GM18909 (cell line): ENCODE measurements around the gene SP9.

Source experiments
- ATAC-seq: cut with Tn5 transposase; IDR thresholded peaks from one replicate; pipeline ENCODE4 v1.9.1; 2021; ENCODE audit warnings: mild to moderate bottlenecking; ENCODE audit not compliant: unreplicated experiment, poor library complexity

The SP9 gene

DNA sequence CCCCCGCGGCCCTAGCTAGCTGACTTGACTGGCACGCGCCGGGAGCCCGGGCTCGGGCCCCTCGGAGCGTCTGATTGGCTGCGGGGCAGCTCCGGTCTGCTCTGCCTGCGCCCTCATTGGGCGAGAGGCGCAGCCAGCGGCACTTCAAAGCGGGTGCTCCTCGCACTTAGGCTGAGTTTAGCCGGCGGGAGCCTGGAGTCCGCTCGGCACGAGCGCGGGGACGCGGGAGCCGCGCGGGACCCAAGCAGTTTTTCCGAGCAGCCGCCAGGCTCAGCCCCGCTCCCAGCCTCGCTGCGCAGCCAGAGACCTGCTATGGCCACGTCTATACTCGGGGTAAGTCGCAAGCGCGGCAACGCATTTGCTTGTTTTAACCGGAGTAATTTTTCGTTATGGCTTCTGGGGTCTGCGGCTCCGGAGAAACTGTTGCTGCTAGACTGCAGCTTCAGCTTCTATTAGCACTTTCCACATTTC is at the start of gene SP9:
Gene SP9, plus strand, starts transcription at position 174 of the 471 bp plus-strand sequence. Its CDS starts 139 bp downstream, at position 313.
- no peak for ATAC-seq

- no peak for ATAC-seq
Measured at GRCh38 chr2:174286172-174286571, 48.6 kb upstream of the SP9 start.

- no peak for ATAC-seq
Measured at GRCh38 chr2:174292908-174293307, 41.8 kb upstream of the SP9 start.

DNA sequence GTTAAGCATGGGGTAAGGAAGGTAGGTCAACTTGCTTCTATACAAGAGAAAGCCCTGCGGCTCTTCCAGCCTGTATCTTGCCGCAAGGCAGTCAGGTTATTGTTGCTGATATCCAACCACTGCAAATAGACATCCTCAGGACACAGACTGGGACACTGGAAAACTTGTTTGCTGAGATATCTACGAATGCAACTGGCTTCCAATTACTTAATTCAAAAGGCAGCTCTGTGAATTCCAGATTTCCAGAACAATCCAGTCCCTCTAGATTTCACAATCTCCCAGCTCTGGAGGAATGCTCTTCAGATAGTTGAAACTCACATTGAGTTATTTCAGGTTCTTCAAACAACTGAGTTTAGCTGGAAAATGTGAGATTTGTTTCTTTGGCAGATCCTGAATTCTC is 34.6 kb upstream of the SP9 start:
- ATAC-seq = no peak

DNA sequence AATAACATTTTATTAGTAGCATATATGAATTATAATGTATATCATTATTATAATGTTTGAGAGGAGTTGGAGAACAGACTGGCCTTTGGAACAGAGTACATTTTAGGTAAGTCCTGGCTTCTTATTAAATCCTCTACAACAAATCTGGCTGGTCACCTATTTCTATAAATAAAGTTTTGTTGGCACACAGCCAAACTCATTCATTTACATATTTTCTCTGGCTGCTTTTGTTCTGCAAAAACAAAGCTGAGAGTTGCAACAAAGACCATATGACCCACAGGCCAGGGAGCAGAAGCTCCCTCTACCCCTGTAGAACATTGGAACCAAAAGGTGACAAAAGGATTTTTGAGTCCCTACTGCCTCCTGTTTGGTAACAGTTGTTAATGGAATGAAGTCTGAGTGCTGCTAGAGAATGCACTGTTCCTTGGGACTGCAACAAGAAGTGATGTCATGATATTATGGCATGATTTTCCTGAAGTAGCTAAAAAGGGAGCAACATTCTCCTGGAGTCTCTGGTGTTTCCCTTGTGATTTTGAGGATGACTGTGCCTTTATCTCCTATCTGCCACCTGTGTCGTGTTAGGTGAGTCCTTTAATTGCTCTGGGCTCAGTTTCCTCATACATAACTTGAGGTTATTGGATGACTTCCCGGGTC is 22.0 kb upstream of the SP9 start:
- ATAC-seq = no peak

GRCh38 chr2:174322149-174322548 is 12.6 kb upstream of the SP9 start:
- no peak for ATAC-seq

DNA sequence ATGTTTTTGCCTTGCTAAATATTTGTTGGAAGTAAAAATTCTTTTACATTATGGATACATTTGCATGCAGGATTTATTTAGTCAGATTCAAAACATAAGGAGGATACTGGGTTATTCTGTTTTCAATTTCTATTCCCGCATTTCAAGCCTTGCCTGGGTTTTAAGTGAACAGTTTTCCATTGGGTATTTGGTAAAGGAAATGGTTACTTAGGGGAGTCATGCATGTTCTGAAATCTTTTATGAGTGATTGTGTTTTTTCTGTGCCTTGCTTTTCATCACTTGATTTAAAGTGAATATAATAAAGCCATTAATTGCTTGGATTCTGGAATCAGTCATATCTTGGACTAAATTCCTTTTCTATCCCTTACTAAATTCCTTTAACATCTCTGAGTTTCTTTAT is 12.0 kb upstream of the SP9 start:
- no peak for ATAC-seq

GRCh38 chr2:174324530-174324929 is 10.2 kb upstream of the SP9 start:
- no peak for ATAC-seq

- ATAC-seq = no peak
Measured at GRCh38 chr2:174325373-174326160, 9.2 kb upstream of the SP9 start.

- ATAC-seq = no peak
Measured at GRCh38 chr2:174326161-174327020, 8.4 kb upstream of the SP9 start.

GRCh38 chr2:174327021-174327840 is 7.5 kb upstream of the SP9 start:
- ATAC-seq = no peak

GRCh38 chr2:174327841-174328113 is 7.0 kb upstream of the SP9 start:
- ATAC-seq = no peak

- ATAC-seq = no peak
Measured at GRCh38 chr2:174328114-174328960, 6.4 kb upstream of the SP9 start.

- no peak for ATAC-seq
Measured at GRCh38 chr2:174328961-174329715, 5.6 kb upstream of the SP9 start.

GRCh38 chr2:174330945-174331594 is 3.7 kb upstream of the SP9 start:
- ATAC-seq = no peak

DNA sequence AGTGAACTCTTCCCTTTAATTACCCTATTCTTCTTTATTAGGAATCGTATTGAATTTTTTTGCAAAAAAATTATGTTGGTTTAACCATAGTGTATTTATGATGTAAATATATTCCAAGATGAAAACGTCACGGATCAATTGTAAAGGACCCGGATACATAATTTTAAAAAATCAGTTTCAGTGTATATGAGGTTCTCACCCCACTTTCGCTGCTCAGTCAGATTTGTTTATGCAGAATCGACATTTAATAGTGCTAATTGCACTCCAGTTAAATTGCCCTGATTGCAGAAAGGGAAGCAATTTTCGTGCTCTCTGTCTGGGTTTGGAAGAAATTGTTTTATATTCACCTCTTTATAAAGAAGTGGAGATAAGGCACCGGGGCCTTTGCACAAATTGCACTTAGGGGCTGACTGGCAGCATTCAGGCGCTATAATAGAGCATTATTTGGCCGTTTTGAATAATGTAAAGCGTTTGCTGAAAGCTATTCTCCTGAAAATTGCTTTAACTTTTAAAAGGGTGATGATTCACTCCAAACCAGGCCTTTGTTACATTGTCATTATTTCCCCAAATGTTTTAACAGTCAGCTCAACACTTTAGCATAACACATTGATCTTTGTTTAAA is 3.0 kb upstream of the SP9 start:
- no peak for ATAC-seq

GRCh38 chr2:174332217-174332963 is 2.4 kb upstream of the SP9 start:
- ATAC-seq = no peak
